Measurements from ENCODE around the gene TUBA4A.
"Not testable (repeated sequence)": the region's sequence is repeated elsewhere in the genome, so short reads cannot be mapped to it uniquely, and the experiment has no call there.

TUBA4A gene

DNA sequence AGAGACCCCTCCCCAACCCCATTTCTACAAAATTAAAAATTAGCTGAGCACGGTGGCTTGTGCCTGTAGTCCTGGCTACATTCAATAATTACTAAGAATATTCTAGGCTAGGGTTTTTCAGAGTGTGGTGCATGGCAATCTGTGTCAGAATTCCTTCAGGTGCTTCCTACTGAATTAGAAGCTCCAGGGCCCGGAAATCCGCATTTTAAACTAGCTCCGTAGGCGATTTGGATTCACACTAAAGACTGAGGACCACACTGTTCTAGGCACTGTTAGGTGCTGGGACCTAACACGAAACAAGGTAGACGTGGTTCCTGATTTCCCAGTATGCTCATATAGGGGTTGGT lies 47.8 kb downstream of the TUBA4A start:
- TF ChIP-seq, protein P1, sequence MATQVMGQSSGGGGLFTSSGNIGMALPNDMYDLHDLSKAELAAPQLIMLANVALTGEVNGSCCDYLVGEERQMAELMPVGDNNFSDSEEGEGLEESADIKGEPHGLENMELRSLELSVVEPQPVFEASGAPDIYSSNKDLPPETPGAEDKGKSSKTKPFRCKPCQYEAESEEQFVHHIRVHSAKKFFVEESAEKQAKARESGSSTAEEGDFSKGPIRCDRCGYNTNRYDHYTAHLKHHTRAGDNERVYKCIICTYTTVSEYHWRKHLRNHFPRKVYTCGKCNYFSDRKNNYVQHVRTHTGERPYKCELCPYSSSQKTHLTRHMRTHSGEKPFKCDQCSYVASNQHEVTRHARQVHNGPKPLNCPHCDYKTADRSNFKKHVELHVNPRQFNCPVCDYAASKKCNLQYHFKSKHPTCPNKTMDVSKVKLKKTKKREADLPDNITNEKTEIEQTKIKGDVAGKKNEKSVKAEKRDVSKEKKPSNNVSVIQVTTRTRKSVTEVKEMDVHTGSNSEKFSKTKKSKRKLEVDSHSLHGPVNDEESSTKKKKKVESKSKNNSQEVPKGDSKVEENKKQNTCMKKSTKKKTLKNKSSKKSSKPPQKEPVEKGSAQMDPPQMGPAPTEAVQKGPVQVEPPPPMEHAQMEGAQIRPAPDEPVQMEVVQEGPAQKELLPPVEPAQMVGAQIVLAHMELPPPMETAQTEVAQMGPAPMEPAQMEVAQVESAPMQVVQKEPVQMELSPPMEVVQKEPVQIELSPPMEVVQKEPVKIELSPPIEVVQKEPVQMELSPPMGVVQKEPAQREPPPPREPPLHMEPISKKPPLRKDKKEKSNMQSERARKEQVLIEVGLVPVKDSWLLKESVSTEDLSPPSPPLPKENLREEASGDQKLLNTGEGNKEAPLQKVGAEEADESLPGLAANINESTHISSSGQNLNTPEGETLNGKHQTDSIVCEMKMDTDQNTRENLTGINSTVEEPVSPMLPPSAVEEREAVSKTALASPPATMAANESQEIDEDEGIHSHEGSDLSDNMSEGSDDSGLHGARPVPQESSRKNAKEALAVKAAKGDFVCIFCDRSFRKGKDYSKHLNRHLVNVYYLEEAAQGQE (IDR thresholded peaks at IDR 0.05; ENCODE audit: insufficient replicate concordance, low read depth), result no peak
- TF ChIP-seq POLR2AphosphoS5 (IDR thresholded peaks at IDR 0.05; ENCODE audit: low read depth) (no peak), GABPA (IDR thresholded peaks at IDR 0.05; ENCODE audit: low read depth) (no peak), SPI1 (IDR thresholded peaks at IDR 0.05; ENCODE audit: borderline replicate concordance, low read depth) (no peak)
- TF ChIP-seq, protein P2, sequence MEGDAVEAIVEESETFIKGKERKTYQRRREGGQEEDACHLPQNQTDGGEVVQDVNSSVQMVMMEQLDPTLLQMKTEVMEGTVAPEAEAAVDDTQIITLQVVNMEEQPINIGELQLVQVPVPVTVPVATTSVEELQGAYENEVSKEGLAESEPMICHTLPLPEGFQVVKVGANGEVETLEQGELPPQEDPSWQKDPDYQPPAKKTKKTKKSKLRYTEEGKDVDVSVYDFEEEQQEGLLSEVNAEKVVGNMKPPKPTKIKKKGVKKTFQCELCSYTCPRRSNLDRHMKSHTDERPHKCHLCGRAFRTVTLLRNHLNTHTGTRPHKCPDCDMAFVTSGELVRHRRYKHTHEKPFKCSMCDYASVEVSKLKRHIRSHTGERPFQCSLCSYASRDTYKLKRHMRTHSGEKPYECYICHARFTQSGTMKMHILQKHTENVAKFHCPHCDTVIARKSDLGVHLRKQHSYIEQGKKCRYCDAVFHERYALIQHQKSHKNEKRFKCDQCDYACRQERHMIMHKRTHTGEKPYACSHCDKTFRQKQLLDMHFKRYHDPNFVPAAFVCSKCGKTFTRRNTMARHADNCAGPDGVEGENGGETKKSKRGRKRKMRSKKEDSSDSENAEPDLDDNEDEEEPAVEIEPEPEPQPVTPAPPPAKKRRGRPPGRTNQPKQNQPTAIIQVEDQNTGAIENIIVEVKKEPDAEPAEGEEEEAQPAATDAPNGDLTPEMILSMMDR (IDR thresholded peaks at IDR 0.05; ENCODE audit: insufficient read depth, low read length), result no peak
- no peak for DNase-seq (ENCODE audit: low read depth in 1 of 2, low spot score in 1 of 2)
- peak overlapping the region; percentile 75 for H3K4me3 ChIP-seq (replicated peaks; ENCODE audit: insufficient read depth, low read length)

DNA sequence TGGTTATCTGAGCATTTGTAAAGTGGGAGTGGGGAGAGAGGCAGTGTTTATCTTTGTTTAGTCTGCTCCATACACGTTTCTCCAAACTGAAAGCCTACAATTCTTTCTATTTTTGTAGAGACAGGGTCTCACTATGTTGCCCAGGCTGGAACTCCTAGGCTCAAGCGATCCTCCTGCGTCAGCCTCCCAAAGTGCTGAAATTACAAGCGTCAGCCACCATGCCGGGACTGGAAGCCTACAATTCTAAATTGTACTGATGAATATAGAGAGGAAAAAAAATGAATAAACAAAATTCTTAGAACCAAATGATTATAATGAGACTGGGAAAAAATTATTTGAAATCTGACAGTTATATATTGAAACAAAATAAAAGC lies 48.6 kb downstream of the TUBA4A start:
- Histone ChIP-seq H3K4me3 (replicated peaks; ENCODE audit: insufficient read depth, low read length) (no peak overlapping the region), H3K27me3 (ENCODE audit: insufficient read depth, poor library complexity, severe bottlenecking) (no peaks in the 10 kb centered on the region), H3K27ac (replicated peaks) (no peak overlapping the region)
- DNase-seq (ENCODE audit: low read depth in 1 of 2, low spot score in 1 of 2), result no peak
- TF ChIP-seq GABPA (IDR thresholded peaks at IDR 0.05; ENCODE audit: low read depth) (no peak), POLR2AphosphoS5 (IDR thresholded peaks at IDR 0.05; ENCODE audit: low read depth) (no peak), SPI1 (IDR thresholded peaks at IDR 0.05; ENCODE audit: borderline replicate concordance, low read depth) (no peak)
- TF ChIP-seq, protein P1 (IDR thresholded peaks at IDR 0.05; ENCODE audit: insufficient replicate concordance, low read depth), result no peak
- TF ChIP-seq, protein P2 (IDR thresholded peaks at IDR 0.05; ENCODE audit: insufficient read depth, low read length), result no peak

More for the DNA sequence above, 47.8 kb downstream of the TUBA4A start:
- Histone ChIP-seq H3K27ac (replicated peaks) (peak overlapping the region; percentile 64), H3K27me3 (ENCODE audit: insufficient read depth, poor library complexity, severe bottlenecking) (no peaks in the 10 kb centered on the region)

DNA sequence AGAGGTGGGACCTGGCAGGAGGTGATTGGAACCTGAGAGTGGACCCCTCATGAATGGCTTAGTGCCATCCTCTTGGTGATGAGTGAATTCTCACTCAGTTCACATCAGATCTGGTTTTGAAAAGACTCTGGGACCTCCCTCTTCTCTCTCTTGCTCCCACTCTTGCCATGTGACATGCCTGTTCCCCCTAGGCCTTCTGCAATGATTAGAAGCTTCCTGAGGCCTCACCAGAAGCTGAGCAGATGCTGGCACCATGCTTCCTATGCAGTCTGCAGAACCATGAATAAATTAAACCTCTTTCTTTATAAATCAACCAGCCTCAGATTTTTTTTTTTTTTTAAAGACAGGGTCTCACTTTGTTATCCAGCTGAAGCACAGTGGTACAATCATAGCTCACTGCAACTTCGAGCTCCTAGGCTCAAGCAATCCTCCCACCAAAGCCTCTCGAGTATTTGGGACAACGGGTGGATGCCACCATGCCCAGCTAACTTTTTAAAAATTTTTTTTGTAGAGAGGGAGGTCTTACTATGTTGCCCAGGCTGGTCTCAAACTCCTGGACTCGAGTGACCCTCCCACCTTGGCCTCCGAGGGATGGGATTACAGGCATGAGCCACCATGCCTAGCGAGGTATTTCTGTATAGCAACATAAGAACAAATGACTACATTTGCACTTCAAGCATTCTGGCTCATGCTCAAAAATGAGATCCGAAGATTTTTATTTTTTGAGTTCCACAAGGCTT lies 49.1 kb downstream of the TUBA4A start:
- DNase-seq (ENCODE audit: low read depth in 1 of 2, low spot score in 1 of 2), result no peak
- no peak overlapping the region for H3K27ac ChIP-seq (replicated peaks)
- no peak overlapping the region for H3K4me3 ChIP-seq (replicated peaks; ENCODE audit: insufficient read depth, low read length)
- H3K27me3 ChIP-seq (ENCODE audit: insufficient read depth, poor library complexity, severe bottlenecking), result no peaks in the 10 kb centered on the region
- TF ChIP-seq SPI1 (IDR thresholded peaks at IDR 0.05; ENCODE audit: borderline replicate concordance, low read depth), result no peak

DNA sequence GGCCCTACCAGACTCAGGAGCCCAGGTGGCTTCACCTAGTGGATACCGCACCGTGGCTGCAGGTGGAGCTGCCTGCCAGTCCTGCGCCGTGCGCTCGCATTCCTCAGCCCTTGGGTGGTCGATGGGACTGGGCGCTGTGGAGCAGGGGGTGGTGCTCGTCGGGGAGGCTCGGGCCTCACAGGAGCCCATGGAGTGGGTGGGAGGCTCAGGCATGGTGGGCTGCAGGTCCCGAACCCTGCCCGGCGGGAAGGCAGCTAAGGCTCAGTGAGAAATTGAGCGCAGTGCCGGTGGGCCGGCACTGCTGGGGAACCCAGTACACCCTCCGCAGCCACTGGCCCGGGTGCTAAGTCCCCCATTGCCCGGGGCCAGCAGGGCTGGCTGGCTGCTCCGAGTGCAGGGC lies 52.4 kb downstream of the TUBA4A start:
- H3K4me3 ChIP-seq (replicated peaks; ENCODE audit: insufficient read depth, low read length); H3K27me3 ChIP-seq (ENCODE audit: insufficient read depth, poor library complexity, severe bottlenecking); DNase-seq (ENCODE audit: low read depth in 1 of 2, low spot score in 1 of 2); H3K27ac ChIP-seq (replicated peaks): not testable (repeated sequence)

DNA sequence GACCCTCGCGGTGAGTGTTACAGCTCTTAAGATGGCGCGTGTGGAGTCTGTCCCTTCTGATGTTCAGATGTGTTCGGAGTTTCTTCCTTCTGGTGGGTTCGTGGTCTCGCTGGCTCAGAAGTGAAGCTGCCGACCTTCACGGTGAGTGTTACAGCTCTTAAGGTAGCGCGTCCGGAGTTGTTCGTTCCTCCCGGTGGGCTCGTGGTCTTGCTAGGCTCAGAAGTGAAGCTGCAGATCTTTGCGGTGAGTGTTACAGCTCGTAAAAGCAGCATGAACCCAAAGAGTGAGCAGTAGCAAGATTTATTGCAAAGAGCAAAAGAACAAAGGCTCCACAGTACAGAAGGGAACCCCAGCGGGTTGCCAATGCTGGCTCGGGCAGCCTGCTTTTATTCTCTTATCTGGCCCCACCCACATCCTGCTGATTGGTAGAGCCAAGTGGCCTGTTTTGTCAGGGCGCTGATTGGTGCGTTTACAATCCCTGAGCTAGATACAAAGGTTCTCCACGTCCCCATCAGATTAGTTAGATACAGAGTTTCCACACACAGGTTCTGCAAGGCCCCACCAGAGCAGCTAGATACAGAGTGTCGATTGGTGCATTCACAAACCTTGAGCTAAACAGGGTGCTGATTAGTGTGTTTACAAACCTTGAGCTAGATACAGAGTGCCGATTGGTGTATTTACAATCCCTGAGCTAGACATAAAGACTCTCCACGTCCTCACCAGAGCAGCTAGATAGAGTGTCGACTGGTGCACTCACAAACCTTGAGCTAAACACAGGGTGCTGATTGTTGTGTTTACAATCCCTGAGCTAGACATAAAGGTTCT lies 53.0 kb downstream of the TUBA4A start:
- not testable (repeated sequence) for H3K27me3 ChIP-seq (ENCODE audit: insufficient read depth, poor library complexity, severe bottlenecking); H3K27ac ChIP-seq (replicated peaks); H3K4me3 ChIP-seq (replicated peaks; ENCODE audit: insufficient read depth, low read length); DNase-seq (ENCODE audit: low read depth in 1 of 2, low spot score in 1 of 2)

Small RNA genes within 50 kb of the gene (microRNA-seq; reads per million reads assigned to microRNA genes)
- 0.90 reads per million for gene MIR153-1
